Measurements from ENCODE around the gene TMEM150B.

DNA sequence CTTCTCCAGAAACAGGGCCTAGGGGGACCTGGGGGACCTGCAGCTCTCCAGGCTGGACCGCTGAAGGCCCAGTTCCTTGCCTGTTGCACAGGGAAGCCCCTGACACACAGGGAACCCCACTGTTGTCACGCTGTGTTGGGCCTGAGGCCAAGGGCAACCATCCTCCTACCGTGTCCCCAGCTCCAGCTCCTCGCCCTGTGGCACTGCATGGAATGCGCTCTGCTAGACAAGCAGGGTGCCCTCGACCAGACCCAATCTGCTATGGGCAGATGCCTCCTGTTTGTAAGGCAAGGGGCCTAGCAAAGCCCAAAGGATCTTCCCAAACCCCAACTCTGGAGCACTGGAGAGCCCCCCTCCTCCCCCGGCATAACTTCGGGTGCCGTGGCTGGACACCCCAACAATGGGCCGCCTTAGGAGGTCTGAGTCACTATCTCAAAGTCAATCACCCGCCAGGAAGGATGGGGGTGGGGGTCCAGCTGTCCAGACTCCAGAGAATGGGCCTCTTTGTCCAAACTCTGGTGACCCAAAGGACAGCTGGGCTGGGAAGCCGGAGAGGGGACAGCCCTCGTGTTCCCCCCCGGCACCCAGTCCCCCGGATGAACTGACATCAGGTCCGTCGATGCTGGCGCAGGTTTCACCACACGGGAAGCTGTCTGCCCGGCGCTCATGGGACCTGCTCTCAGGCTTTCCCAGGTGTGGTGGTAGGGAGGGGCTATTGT, 37.6 kb downstream of the TMEM150B start:
- TF ChIP-seq, protein P1, sequence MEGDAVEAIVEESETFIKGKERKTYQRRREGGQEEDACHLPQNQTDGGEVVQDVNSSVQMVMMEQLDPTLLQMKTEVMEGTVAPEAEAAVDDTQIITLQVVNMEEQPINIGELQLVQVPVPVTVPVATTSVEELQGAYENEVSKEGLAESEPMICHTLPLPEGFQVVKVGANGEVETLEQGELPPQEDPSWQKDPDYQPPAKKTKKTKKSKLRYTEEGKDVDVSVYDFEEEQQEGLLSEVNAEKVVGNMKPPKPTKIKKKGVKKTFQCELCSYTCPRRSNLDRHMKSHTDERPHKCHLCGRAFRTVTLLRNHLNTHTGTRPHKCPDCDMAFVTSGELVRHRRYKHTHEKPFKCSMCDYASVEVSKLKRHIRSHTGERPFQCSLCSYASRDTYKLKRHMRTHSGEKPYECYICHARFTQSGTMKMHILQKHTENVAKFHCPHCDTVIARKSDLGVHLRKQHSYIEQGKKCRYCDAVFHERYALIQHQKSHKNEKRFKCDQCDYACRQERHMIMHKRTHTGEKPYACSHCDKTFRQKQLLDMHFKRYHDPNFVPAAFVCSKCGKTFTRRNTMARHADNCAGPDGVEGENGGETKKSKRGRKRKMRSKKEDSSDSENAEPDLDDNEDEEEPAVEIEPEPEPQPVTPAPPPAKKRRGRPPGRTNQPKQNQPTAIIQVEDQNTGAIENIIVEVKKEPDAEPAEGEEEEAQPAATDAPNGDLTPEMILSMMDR (conservative IDR thresholded peaks at IDR 0.05; ENCODE audit: low read depth, low read length) = no peak
- no peak for TF ChIP-seq EZH2 (IDR thresholded peaks at IDR 0.05; ENCODE audit: borderline replicate concordance, low read depth, low read length, poor library complexity, severe bottlenecking)

All from A673 (cell line).